Measurements from ENCODE around the gene CSTPP1.

DNA sequence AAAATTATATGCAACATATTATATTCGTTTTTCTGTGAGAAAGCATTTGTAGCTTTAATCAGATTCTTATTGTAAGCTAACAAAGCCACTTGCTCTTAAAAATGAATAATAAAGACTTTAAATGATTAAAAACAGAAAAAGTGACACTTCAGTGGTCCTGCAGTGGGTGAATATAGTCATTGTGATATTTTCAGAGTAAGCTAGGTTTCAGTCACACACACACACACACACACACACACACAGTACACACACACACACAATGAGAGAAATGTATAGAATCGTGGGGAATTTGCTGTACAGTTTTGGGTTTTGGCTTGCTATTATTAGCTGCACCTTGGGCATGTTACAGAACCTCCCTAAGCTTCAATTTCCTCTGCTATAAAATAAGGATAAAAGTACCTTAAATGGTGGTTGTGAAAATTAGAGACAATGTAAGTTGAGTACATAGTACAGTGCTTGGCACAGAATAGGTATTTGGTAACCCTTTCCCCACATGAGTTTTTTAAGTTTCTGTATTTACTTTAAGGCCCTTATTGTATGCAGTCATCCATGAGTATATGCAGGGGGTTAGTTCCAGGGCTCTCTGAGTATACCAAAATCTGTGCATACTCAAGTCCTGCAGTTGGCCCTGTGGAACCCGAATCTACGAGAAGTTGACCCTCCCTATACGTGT, 39.8 kb downstream of the CSTPP1 start:
- TF ChIP-seq, protein P1, sequence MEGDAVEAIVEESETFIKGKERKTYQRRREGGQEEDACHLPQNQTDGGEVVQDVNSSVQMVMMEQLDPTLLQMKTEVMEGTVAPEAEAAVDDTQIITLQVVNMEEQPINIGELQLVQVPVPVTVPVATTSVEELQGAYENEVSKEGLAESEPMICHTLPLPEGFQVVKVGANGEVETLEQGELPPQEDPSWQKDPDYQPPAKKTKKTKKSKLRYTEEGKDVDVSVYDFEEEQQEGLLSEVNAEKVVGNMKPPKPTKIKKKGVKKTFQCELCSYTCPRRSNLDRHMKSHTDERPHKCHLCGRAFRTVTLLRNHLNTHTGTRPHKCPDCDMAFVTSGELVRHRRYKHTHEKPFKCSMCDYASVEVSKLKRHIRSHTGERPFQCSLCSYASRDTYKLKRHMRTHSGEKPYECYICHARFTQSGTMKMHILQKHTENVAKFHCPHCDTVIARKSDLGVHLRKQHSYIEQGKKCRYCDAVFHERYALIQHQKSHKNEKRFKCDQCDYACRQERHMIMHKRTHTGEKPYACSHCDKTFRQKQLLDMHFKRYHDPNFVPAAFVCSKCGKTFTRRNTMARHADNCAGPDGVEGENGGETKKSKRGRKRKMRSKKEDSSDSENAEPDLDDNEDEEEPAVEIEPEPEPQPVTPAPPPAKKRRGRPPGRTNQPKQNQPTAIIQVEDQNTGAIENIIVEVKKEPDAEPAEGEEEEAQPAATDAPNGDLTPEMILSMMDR (IDR thresholded peaks at IDR 0.05 in 4 of 5, conservative IDR thresholded peaks at IDR 0.05 in 1 of 5), result no peak
- no peak for TF ChIP-seq POLR2A (IDR thresholded peaks at IDR 0.05)

Measured in gastrocnemius medialis (tissue), 4 donors.